AG09309 (cell line): Measurements from ENCODE around the gene COMT.

ENCODE experiments used
- DNase-seq: peaks from one replicate; pipeline ENCODE4 v3.0.0-alpha.2; 2010; ENCODE audit warnings: low read depth
- H3K4me3 ChIP-seq: 2 replicates; pipeline ENCODE4 v1.5.1; 2011; ENCODE audit warnings: mild to moderate bottlenecking, low read depth, low read length, moderate library complexity; ENCODE audit not compliant: control insufficient read depth
- CTCF ChIP-seq: IDR thresholded peaks from 2 replicates; pipeline ENCODE4 v1.5.1; 2011; ENCODE audit warnings: mild to moderate bottlenecking, low read depth, low read length, inconsistent platforms; ENCODE audit not compliant: insufficient read depth, control insufficient read depth; ENCODE audit errors: missing control alignments

The COMT gene

GRCh38 chr22:19941365-19942082, at the start of gene COMT, which contains the start of gene TXNRD2:
COMT (plus strand) TSS chr22:19941772; CDS start chr22:19962527, 20,755 bp downstream.
TXNRD2 (minus strand) TSS chr22:19941818; CDS start chr22:19941803, 15 bp downstream.
- H3K4me3 ChIP-seq = peak within 1 kb of the TSS; percentile 78
- TF ChIP-seq CTCF = no peak
- DNase-seq = no peak

GRCh38 chr22:19892257-19892879, 49.2 kb upstream of the COMT start:
- no peak for DNase-seq
- H3K4me3 ChIP-seq = no peak overlapping the region
- no peak for TF ChIP-seq CTCF

- no peak for DNase-seq
- H3K4me3 ChIP-seq = no peak overlapping the region
- TF ChIP-seq CTCF = no peak
Observed at GRCh38 chr22:19892925-19893324, 48.6 kb upstream of the COMT start.

- DNase-seq = no peak
- no peak for TF ChIP-seq CTCF
- H3K4me3 ChIP-seq = no peak overlapping the region
Observed at GRCh38 chr22:19893363-19893762, 48.2 kb upstream of the COMT start.

- H3K4me3 ChIP-seq = no peak overlapping the region
- TF ChIP-seq CTCF = no peak
Observed at GRCh38 chr22:19895160-19895849, 46.3 kb upstream of the COMT start.

GRCh38 chr22:19896665-19897355, 44.8 kb upstream of the COMT start:
- no peak overlapping the region for H3K4me3 ChIP-seq
- no peak for DNase-seq
- no peak for TF ChIP-seq CTCF

More at GRCh38 chr22:19895160-19895849, 46.3 kb upstream of the COMT start:
- no peak for DNase-seq
